Upper lobe of left lung (tissue), 4 donors: ENCODE measurements around the gene PCDH18.

Experiments used
- POLR2A ChIP-seq, 4 donors: fragments of 450-650 bp; IDR thresholded peaks; one replicate each; pipeline ENCODE4 v1.5.1; 2016 to 2017; ENCODE audit warnings: antibody characterized with exemption in 4 of 4, mild to moderate bottlenecking in 2 of 4
- TF ChIP-seq, protein P1 (sequence below), 6 experiments: fragments of 450-650 bp in 4 of 6; fragments of 200-600 bp in 2 of 6; sonication (generic) in 2 of 6; IDR thresholded peaks; one replicate each; pipeline ENCODE4 v1.5.1; 2016 to 2019; ENCODE audit warnings: antibody characterized with exemption in 6 of 6

DNA sequence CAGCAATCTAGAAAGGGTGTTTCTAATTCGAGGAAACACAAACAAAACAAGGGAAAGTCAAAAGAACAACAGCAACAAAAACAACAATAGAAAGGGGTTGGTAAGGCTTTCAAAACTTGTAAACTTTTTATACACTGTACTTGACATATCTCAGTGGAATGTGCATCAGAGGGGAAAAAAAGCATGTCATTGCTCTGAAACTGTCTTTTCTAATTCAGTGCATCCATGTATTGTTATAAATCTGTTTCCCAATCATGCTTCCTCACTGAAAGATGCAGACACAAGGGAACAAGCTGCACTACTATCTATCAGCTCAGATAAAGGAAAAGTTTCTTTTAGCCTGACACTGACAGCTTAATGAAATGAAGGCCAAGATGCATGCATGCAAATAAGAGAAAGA, 44.2 kb upstream of the PCDH18 start:
- TF ChIP-seq, protein P1, sequence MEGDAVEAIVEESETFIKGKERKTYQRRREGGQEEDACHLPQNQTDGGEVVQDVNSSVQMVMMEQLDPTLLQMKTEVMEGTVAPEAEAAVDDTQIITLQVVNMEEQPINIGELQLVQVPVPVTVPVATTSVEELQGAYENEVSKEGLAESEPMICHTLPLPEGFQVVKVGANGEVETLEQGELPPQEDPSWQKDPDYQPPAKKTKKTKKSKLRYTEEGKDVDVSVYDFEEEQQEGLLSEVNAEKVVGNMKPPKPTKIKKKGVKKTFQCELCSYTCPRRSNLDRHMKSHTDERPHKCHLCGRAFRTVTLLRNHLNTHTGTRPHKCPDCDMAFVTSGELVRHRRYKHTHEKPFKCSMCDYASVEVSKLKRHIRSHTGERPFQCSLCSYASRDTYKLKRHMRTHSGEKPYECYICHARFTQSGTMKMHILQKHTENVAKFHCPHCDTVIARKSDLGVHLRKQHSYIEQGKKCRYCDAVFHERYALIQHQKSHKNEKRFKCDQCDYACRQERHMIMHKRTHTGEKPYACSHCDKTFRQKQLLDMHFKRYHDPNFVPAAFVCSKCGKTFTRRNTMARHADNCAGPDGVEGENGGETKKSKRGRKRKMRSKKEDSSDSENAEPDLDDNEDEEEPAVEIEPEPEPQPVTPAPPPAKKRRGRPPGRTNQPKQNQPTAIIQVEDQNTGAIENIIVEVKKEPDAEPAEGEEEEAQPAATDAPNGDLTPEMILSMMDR (IDR thresholded peaks at IDR 0.05): no peak
- no peak for TF ChIP-seq POLR2A (IDR thresholded peaks at IDR 0.05)
